ENCODE results near the gene OSER1.
"Not testable (repeated sequence)": the region's sequence is repeated elsewhere in the genome, so short reads cannot be mapped to it uniquely, and the experiment has no call there.

The OSER1 gene

DNA sequence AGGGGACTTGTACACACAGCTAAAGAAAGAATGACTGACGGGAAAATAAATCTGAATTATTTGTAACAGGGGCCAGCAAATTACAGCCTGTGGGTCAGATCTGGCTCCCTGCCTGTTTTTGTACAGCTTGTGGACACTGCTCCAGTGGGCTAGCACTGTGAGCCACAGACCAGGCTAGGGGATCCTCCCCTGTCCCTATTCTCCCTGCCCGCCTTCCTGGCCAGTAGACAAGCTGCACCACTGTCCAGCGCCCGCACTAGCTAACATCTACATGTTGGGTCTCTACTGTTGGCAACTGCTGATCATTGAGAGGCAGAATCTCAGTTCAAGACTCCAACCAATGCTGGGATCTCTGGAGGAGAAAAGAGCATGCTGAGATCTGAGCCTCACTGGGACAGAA is 10.7 kb downstream of the OSER1 start:
- Histone ChIP-seq H3K27me3 (ENCODE audit: insufficient read depth, low read length, poor library complexity) (no peaks in the 10 kb centered on the region), H2BK120ac (ENCODE audit: low read depth, low read length) (no peak overlapping the region), H2BK5ac (ENCODE audit: low read length) (no peak overlapping the region), H3K27ac (ENCODE audit: low read depth, low read length) (no peak overlapping the region), H3K79me2 (ENCODE audit: control insufficient read depth, insufficient read depth, low read length) (peaks cover 2% of the 10 kb centered on the region), H4K5ac (ENCODE audit: low read length) (no peak overlapping the region), H3K9ac (ENCODE audit: low read length) (no peak overlapping the region), H3K56ac (ENCODE audit: low read length) (no peak overlapping the region), H3K4ac (ENCODE audit: low read depth, low read length) (no peak overlapping the region), H4K8ac (ENCODE audit: low read depth, low read length) (no peak overlapping the region), H3K79me1 (ENCODE audit: low read length) (peaks cover 3% of the 10 kb centered on the region), H2BK15ac (replicated peaks; ENCODE audit: low read depth) (no peak overlapping the region), H2AK5ac (ENCODE audit: low read length) (no peak overlapping the region), H3K36me3 (ENCODE audit: control insufficient read depth, insufficient read depth, low read length) (peaks cover 4% of the 10 kb centered on the region), H3K4me1 (ENCODE audit: control insufficient read depth, low read depth, low read length) (no peaks in the 10 kb centered on the region), H3K18ac (ENCODE audit: low read length) (no peak overlapping the region), H3K4me2 (ENCODE audit: low read length) (no peak overlapping the region), H3K23ac (ENCODE audit: low read length) (no peak overlapping the region), H3K4me3 (ENCODE audit: low read length) (no peak overlapping the region)
- no CpG with 5 or more reads among the region's 4 CpGs for WGBS (ENCODE audit: extremely low coverage, insufficient coverage, low lambda C conversion rate)
- DNase-seq, result no peak

DNA sequence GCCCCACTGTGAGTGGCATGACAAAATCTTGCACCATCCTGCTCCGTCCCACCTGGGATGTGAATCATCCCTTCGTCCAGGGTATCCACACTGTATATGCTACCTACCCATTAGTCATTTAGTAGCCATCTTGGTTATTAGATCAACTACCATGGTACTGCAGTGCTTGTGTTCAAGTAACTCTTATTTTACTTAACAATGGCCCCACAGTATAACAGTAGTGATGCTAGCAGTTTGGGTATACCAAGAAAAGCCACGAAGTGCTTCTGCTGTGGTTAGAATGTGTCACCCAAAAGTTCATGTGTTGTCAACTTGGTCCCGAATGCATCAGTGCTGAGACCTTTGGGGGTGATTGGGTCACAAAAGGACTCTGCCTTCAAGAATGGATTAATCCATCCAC is 11.7 kb downstream of the OSER1 start:
- no peaks in the 10 kb centered on the region for H3K27me3 ChIP-seq (ENCODE audit: insufficient read depth, low read length, poor library complexity)
- H3K18ac ChIP-seq (ENCODE audit: low read length), result no peak overlapping the region
- no peak overlapping the region for H2AK5ac ChIP-seq (ENCODE audit: low read length)
- H3K4me1 ChIP-seq (ENCODE audit: control insufficient read depth, low read depth, low read length), result no peaks in the 10 kb centered on the region
- no peak overlapping the region for H2BK15ac ChIP-seq (replicated peaks; ENCODE audit: low read depth)
- no peak for DNase-seq
- H3K79me1 ChIP-seq (ENCODE audit: low read length), result peaks cover 3% of the 10 kb centered on the region
- H2BK120ac ChIP-seq (ENCODE audit: low read depth, low read length), result no peak overlapping the region
- H3K79me2 ChIP-seq (ENCODE audit: control insufficient read depth, insufficient read depth, low read length), result peaks cover 2% of the 10 kb centered on the region
- no peak overlapping the region for H3K4ac ChIP-seq (ENCODE audit: low read depth, low read length)
- no peak overlapping the region for H4K5ac ChIP-seq (ENCODE audit: low read length)
- H3K4me2 ChIP-seq (ENCODE audit: low read length), result no peak overlapping the region
- no peak overlapping the region for H2BK5ac ChIP-seq (ENCODE audit: low read length)
- peaks cover 4% of the 10 kb centered on the region for H3K36me3 ChIP-seq (ENCODE audit: control insufficient read depth, insufficient read depth, low read length)
- no peak overlapping the region for H4K8ac ChIP-seq (ENCODE audit: low read depth, low read length)
- no peak overlapping the region for H3K4me3 ChIP-seq (ENCODE audit: low read length)
- no peak overlapping the region for H3K9ac ChIP-seq (ENCODE audit: low read length)
- no CpG with 5 or more reads among the region's 4 CpGs for WGBS (ENCODE audit: extremely low coverage, insufficient coverage, low lambda C conversion rate)
- H3K56ac ChIP-seq (ENCODE audit: low read length), result no peak overlapping the region
- H3K27ac ChIP-seq (ENCODE audit: low read depth, low read length), result no peak overlapping the region
- H3K23ac ChIP-seq (ENCODE audit: low read length), result no peak overlapping the region

DNA sequence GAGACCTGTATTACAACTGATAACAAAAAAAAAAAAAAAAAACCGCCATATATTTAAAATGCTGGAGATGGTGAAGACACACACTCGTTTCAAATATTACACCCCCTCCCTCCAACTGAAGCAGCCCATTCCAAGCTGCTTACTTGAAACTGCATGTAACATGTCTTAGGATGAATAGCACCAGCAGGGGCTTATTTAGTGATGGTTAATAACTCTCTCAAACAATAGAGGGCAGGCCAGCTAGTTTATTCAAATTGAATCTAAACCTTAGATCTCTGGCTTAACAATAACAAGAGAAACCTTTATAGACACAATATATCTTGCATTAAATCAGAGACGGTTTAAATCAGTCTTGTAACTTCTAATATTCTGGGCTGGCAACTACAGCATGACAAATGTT is 14.3 kb downstream of the OSER1 start:
- Histone ChIP-seq H3K4me1 (ENCODE audit: control insufficient read depth, low read depth, low read length) (no peaks in the 10 kb centered on the region), H3K56ac (ENCODE audit: low read length) (no peak overlapping the region), H3K4ac (ENCODE audit: low read depth, low read length) (no peak overlapping the region), H2BK120ac (ENCODE audit: low read depth, low read length) (no peak overlapping the region), H2BK15ac (replicated peaks; ENCODE audit: low read depth) (no peak overlapping the region), H3K36me3 (ENCODE audit: control insufficient read depth, insufficient read depth, low read length) (peaks cover 4% of the 10 kb centered on the region), H3K27me3 (ENCODE audit: insufficient read depth, low read length, poor library complexity) (no peaks in the 10 kb centered on the region), H3K79me1 (ENCODE audit: low read length) (peaks cover 3% of the 10 kb centered on the region), H2BK5ac (ENCODE audit: low read length) (no peak overlapping the region), H3K9ac (ENCODE audit: low read length) (no peak overlapping the region), H3K4me2 (ENCODE audit: low read length) (no peak overlapping the region), H4K8ac (ENCODE audit: low read depth, low read length) (no peak overlapping the region), H3K27ac (ENCODE audit: low read depth, low read length) (no peak overlapping the region), H2AK5ac (ENCODE audit: low read length) (no peak overlapping the region), H3K18ac (ENCODE audit: low read length) (no peak overlapping the region), H4K5ac (ENCODE audit: low read length) (no peak overlapping the region), H3K23ac (ENCODE audit: low read length) (no peak overlapping the region), H3K4me3 (ENCODE audit: low read length) (no peak overlapping the region), H3K79me2 (ENCODE audit: control insufficient read depth, insufficient read depth, low read length) (peaks cover 2% of the 10 kb centered on the region)
- no peak for DNase-seq
- WGBS (ENCODE audit: extremely low coverage, insufficient coverage, low lambda C conversion rate), result no CpG with 5 or more reads among the region's 3 CpGs

DNA sequence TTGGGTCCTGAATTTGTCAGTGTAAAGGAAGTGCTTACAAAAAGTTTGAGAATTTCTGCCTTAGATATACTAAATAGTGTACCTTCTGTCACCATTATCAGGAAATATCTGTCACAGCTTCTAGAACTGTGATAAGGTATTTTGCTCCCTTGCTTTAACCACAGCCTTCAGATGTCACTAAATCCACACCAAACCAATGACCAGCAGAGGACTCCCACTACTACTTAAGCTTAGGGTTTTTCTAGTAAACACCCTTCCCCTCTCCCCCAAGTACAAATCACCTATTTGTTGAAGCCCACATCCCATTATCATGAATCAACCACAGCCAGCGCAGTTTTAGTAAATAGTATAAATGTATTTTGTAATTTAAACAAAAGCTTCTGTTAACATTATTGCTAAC is 15.0 kb downstream of the OSER1 start:
- whole genome bisulfite sequencing (ENCODE audit: extremely low coverage, insufficient coverage, low lambda C conversion rate), result no CpG with 5 or more reads among the region's 1 CpG
- no peak overlapping the region for H3K18ac ChIP-seq (ENCODE audit: low read length)
- H3K36me3 ChIP-seq (ENCODE audit: control insufficient read depth, insufficient read depth, low read length), result peaks cover 4% of the 10 kb centered on the region
- no peak overlapping the region for H4K5ac ChIP-seq (ENCODE audit: low read length)
- H4K8ac ChIP-seq (ENCODE audit: low read depth, low read length), result no peak overlapping the region
- H2BK120ac ChIP-seq (ENCODE audit: low read depth, low read length), result no peak overlapping the region
- no peak overlapping the region for H2BK5ac ChIP-seq (ENCODE audit: low read length)
- no peak overlapping the region for H3K27ac ChIP-seq (ENCODE audit: low read depth, low read length)
- H3K4me2 ChIP-seq (ENCODE audit: low read length), result no peak overlapping the region
- no peak overlapping the region for H3K4ac ChIP-seq (ENCODE audit: low read depth, low read length)
- H3K4me3 ChIP-seq (ENCODE audit: low read length), result no peak overlapping the region
- DNase-seq, result no peak
- H3K9ac ChIP-seq (ENCODE audit: low read length), result no peak overlapping the region
- H3K56ac ChIP-seq (ENCODE audit: low read length), result no peak overlapping the region
- H3K79me1 ChIP-seq (ENCODE audit: low read length), result peaks cover 3% of the 10 kb centered on the region
- no peaks in the 10 kb centered on the region for H3K27me3 ChIP-seq (ENCODE audit: insufficient read depth, low read length, poor library complexity)
- no peaks in the 10 kb centered on the region for H3K4me1 ChIP-seq (ENCODE audit: control insufficient read depth, low read depth, low read length)
- no peak overlapping the region for H2BK15ac ChIP-seq (replicated peaks; ENCODE audit: low read depth)
- peaks cover 2% of the 10 kb centered on the region for H3K79me2 ChIP-seq (ENCODE audit: control insufficient read depth, insufficient read depth, low read length)
- H3K23ac ChIP-seq (ENCODE audit: low read length), result no peak overlapping the region
- H2AK5ac ChIP-seq (ENCODE audit: low read length), result no peak overlapping the region

DNA sequence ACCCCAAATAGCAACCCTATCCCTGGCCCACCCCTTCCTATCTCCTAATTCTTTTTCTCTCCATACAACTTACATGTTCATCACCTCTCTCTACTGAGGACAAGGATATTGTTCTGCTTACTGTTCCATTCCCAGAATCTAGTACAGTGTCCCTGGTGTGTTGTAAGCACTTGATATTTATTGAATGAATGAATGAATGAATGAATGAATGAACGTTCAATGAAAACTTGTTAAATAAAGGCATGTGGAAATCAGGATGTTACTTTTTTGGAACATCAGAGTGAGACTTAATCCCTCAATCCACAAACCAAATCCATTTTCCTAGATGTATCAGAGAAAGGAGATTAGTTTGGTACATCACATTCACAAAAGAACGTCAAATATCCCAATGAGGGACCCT is 16.8 kb downstream of the OSER1 start:
- no peak overlapping the region for H3K18ac ChIP-seq (ENCODE audit: low read length)
- no peak overlapping the region for H3K23ac ChIP-seq (ENCODE audit: low read length)
- H3K36me3 ChIP-seq (ENCODE audit: control insufficient read depth, insufficient read depth, low read length), result peaks cover 2% of the 10 kb centered on the region
- no peak overlapping the region for H2AK5ac ChIP-seq (ENCODE audit: low read length)
- no peak overlapping the region for H3K4me2 ChIP-seq (ENCODE audit: low read length)
- H3K56ac ChIP-seq (ENCODE audit: low read length), result no peak overlapping the region
- no peak for DNase-seq
- H3K9ac ChIP-seq (ENCODE audit: low read length), result no peak overlapping the region
- H4K8ac ChIP-seq (ENCODE audit: low read depth, low read length), result no peak overlapping the region
- H4K5ac ChIP-seq (ENCODE audit: low read length), result no peak overlapping the region
- no peaks in the 10 kb centered on the region for H3K27me3 ChIP-seq (ENCODE audit: insufficient read depth, low read length, poor library complexity)
- H2BK5ac ChIP-seq (ENCODE audit: low read length), result no peak overlapping the region
- no peak overlapping the region for H2BK120ac ChIP-seq (ENCODE audit: low read depth, low read length)
- no peaks in the 10 kb centered on the region for H3K79me2 ChIP-seq (ENCODE audit: control insufficient read depth, insufficient read depth, low read length)
- no peak overlapping the region for H3K27ac ChIP-seq (ENCODE audit: low read depth, low read length)
- no peak overlapping the region for H3K4ac ChIP-seq (ENCODE audit: low read depth, low read length)
- no peak overlapping the region for H2BK15ac ChIP-seq (replicated peaks; ENCODE audit: low read depth)
- no peak overlapping the region for H3K4me3 ChIP-seq (ENCODE audit: low read length)
- no peaks in the 10 kb centered on the region for H3K79me1 ChIP-seq (ENCODE audit: low read length)
- H3K4me1 ChIP-seq (ENCODE audit: control insufficient read depth, low read depth, low read length), result no peaks in the 10 kb centered on the region
- WGBS (ENCODE audit: extremely low coverage, insufficient coverage, low lambda C conversion rate), result no CpG with 5 or more reads among the region's 2 CpGs

DNA sequence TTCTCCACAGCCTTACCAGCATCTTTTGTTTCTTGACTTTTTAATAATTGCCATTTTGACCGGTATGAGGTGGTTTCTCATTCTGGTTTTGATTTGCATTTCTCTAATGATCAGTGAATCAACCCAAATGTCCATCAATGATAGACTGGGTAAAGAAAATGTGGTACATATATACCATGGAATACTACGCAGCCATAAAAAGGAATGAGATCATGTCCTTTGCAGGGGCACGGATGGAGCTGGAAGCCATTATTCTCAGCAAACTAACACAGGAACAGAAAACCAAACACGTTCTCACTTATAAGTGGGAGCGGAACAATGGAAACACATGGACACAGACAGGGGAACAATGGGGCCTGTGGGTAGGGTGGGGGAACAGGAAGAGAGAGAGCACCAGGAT is 18.9 kb downstream of the OSER1 start:
- not testable (repeated sequence) for H3K79me1 ChIP-seq (ENCODE audit: low read length); H3K56ac ChIP-seq (ENCODE audit: low read length); H3K4me3 ChIP-seq (ENCODE audit: low read length); H4K8ac ChIP-seq (ENCODE audit: low read depth, low read length); H2BK5ac ChIP-seq (ENCODE audit: low read length); H3K18ac ChIP-seq (ENCODE audit: low read length); H3K4ac ChIP-seq (ENCODE audit: low read depth, low read length); H4K5ac ChIP-seq (ENCODE audit: low read length); H3K27ac ChIP-seq (ENCODE audit: low read depth, low read length); H2AK5ac ChIP-seq (ENCODE audit: low read length); H3K27me3 ChIP-seq (ENCODE audit: insufficient read depth, low read length, poor library complexity); H3K36me3 ChIP-seq (ENCODE audit: control insufficient read depth, insufficient read depth, low read length); H3K9ac ChIP-seq (ENCODE audit: low read length); H3K23ac ChIP-seq (ENCODE audit: low read length); H3K79me2 ChIP-seq (ENCODE audit: control insufficient read depth, insufficient read depth, low read length); H2BK15ac ChIP-seq (replicated peaks; ENCODE audit: low read depth); H3K4me1 ChIP-seq (ENCODE audit: control insufficient read depth, low read depth, low read length); H2BK120ac ChIP-seq (ENCODE audit: low read depth, low read length); DNase-seq; H3K4me2 ChIP-seq (ENCODE audit: low read length)
- no CpG with 5 or more reads among the region's 5 CpGs for WGBS (ENCODE audit: extremely low coverage, insufficient coverage, low lambda C conversion rate)
